Ureter (tissue), 1 donor: ENCODE data around the gene PC. TPM values are rescaled to one million over a fixed set of nuclear protein-coding genes. Genes with fewer than 3 reads are reported as not detected.

Experiments
- DNase-seq: peaks from one replicate; pipeline ENCODE4 v3.0.0-alpha.2; 2020; ENCODE audit warnings: low spot score
- total RNA-seq: library from RNA; stranded (reverse); gene quantifications from one replicate; pipeline ENCODE4 v1.2.4, GENCODE V29; 2023
- donor health status: DM: yes; HTN: yes; CAD: no.

The PC gene
- total RNA-seq, 1 donor from 2014 or later = 12.7 TPM

- peak; percentile 69 for DNase-seq
These were observed 74.9 kb downstream of the PC start for GRCh38 chr11:66883016-66883965.

- DNase-seq = no peak
These were observed 75.6 kb downstream of the PC start for GRCh38 chr11:66882561-66883015.

- no peak for DNase-seq
These were observed 76.2 kb downstream of the PC start for GRCh38 chr11:66881927-66882452.

- no peak for DNase-seq
These were observed 76.7 kb downstream of the PC start for GRCh38 chr11:66881451-66881835.

GRCh38 chr11:66880496-66881450 lies 77.4 kb downstream of the PC start:
- DNase-seq = no peak

GRCh38 chr11:66879999-66880398 lies 78.2 kb downstream of the PC start:
- DNase-seq = no peak

GRCh38 chr11:66879583-66879982 lies 78.6 kb downstream of the PC start:
- DNase-seq = no peak

GRCh38 chr11:66879000-66879399 lies 79.2 kb downstream of the PC start:
- DNase-seq = no peak

GRCh38 chr11:66878474-66878873 lies 79.7 kb downstream of the PC start:
- no peak for DNase-seq

- DNase-seq = no peak
These were observed 80.4 kb downstream of the PC start for GRCh38 chr11:66877588-66878385.

GRCh38 chr11:66875378-66875777 lies 82.8 kb downstream of the PC start:
- no peak for DNase-seq

- DNase-seq = no peak
These were observed 84.0 kb downstream of the PC start for GRCh38 chr11:66874232-66874631.

- no peak for DNase-seq
These were observed 86.7 kb downstream of the PC start for GRCh38 chr11:66871521-66871901.

- DNase-seq = no peak
These were observed 87.3 kb downstream of the PC start for GRCh38 chr11:66870616-66871520.

GRCh38 chr11:66870131-66870530 lies 88.1 kb downstream of the PC start:
- DNase-seq = no peak

GRCh38 chr11:66869567-66869870 lies 88.7 kb downstream of the PC start:
- no peak for DNase-seq

- no peak for DNase-seq
These were observed 89.2 kb downstream of the PC start for GRCh38 chr11:66868726-66869566.

- no peak for DNase-seq
These were observed 90.0 kb downstream of the PC start for GRCh38 chr11:66868082-66868725.
